COR-L47 (cell line): ENCODE measurements around the gene NCKAP5.

Source experiments
- DNase-seq: peaks from one replicate; lab custom pipeline; 2025; lab: John Stamatoyannopoulos, UW

Gene NCKAP5

GRCh38 chr2:133380991-133381390 lies 187.3 kb downstream of the NCKAP5 start:
- DNase-seq: no peak

- DNase-seq: no peak
Measured at GRCh38 chr2:133378928-133379549, 189.2 kb downstream of the NCKAP5 start.

GRCh38 chr2:133378386-133378785 lies 189.9 kb downstream of the NCKAP5 start:
- no peak for DNase-seq

GRCh38 chr2:133377599-133377998 lies 190.7 kb downstream of the NCKAP5 start:
- DNase-seq: no peak

GRCh38 chr2:133377021-133377481 lies 191.2 kb downstream of the NCKAP5 start:
- no peak for DNase-seq

- no peak for DNase-seq
Measured at GRCh38 chr2:133374781-133375180, 193.5 kb downstream of the NCKAP5 start.

GRCh38 chr2:133371286-133371685 lies 197.0 kb downstream of the NCKAP5 start:
- DNase-seq: no peak

GRCh38 chr2:133369901-133370658 lies 198.2 kb downstream of the NCKAP5 start:
- no peak for DNase-seq

GRCh38 chr2:133365117-133365516 lies 203.1 kb downstream of the NCKAP5 start:
- DNase-seq: no peak

- no peak for DNase-seq
Measured at GRCh38 chr2:133364636-133365035, 203.6 kb downstream of the NCKAP5 start.

- no peak for DNase-seq
Measured at GRCh38 chr2:133363884-133364283, 204.4 kb downstream of the NCKAP5 start.

GRCh38 chr2:133362061-133362476 lies 206.2 kb downstream of the NCKAP5 start:
- DNase-seq: no peak

GRCh38 chr2:133360882-133361281 lies 207.4 kb downstream of the NCKAP5 start:
- no peak for DNase-seq

GRCh38 chr2:133360190-133360589 lies 208.1 kb downstream of the NCKAP5 start:
- DNase-seq: no peak

- DNase-seq: no peak
Measured at GRCh38 chr2:133352719-133353118, 215.5 kb downstream of the NCKAP5 start.

GRCh38 chr2:133346654-133347053 lies 221.6 kb downstream of the NCKAP5 start:
- DNase-seq: no peak

- no peak for DNase-seq
Measured at GRCh38 chr2:133345638-133346037, 222.6 kb downstream of the NCKAP5 start.

GRCh38 chr2:133344849-133345248 lies 223.4 kb downstream of the NCKAP5 start:
- no peak for DNase-seq

GRCh38 chr2:133343018-133343352 lies 225.3 kb downstream of the NCKAP5 start:
- DNase-seq: no peak

GRCh38 chr2:133342286-133343017 lies 225.8 kb downstream of the NCKAP5 start:
- no peak for DNase-seq

- no peak for DNase-seq
Measured at GRCh38 chr2:133341575-133341974, 226.7 kb downstream of the NCKAP5 start.

GRCh38 chr2:133338224-133338623 lies 230.0 kb downstream of the NCKAP5 start:
- no peak for DNase-seq

- DNase-seq: no peak
Measured at GRCh38 chr2:133334923-133335322, 233.3 kb downstream of the NCKAP5 start.
